Measurements from ENCODE around the gene AFP.

AFP gene

DNA sequence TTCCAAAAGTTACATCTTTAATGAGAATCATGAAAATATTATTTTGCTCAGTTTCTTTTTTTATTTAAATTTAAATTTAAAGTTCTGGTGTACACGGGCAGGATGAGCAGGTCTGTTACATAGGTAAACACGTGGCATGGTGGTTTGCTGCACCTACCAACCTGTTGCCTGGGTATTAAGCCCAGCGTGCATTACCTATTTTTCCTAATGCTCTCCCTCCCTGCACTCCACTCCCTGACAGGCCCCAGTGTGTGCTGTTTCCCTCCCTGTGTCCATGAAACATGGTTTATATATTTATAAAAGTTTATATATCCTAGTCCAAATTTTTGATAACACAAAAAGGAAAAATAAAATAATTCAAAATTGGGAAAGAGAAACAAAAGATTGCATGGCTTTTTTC is 4.0 kb downstream of the AFP start:
- H3K9ac ChIP-seq (ENCODE audit: low read depth, low read length) = no peak overlapping the region
- H3K36me3 ChIP-seq (ENCODE audit: insufficient read depth, low read length) = no peaks in the 10 kb centered on the region
- H3K4me1 ChIP-seq (ENCODE audit: insufficient read depth, low read length) = no peaks in the 10 kb centered on the region
- H3K9me3 ChIP-seq (ENCODE audit: insufficient read depth, low read depth, low read length) = no peaks in the 10 kb centered on the region
- no peak overlapping the region for H3K4me3 ChIP-seq (ENCODE audit: low read length)
- H3K27ac ChIP-seq (ENCODE audit: low read depth, low read length) = no peak overlapping the region
- no peaks in the 10 kb centered on the region for H3K27me3 ChIP-seq (ENCODE audit: insufficient read depth, low read length)
- 95% methylated on average over 3 of the region's 3 CpGs for WGBS

DNA sequence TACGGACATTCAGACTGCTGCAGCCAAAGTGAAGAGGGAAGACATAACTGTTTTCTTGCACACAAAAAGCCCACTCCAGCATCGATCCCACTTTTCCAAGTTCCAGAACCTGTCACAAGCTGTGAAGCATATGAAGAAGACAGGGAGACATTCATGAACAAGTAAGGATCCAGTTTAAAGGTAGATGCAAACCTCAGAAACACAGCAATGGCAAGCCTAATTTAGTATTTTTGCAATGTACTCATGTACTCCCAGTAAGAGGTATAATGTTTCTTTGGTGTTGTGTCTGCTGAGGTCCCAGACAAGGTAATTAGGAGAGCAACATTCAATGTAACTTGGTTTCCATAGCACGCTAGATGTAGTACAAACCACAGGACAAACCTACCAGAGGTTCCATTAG is 4.6 kb downstream of the AFP start:
- Histone ChIP-seq H3K27me3 (ENCODE audit: insufficient read depth, low read length) (no peaks in the 10 kb centered on the region), H3K9me3 (ENCODE audit: insufficient read depth, low read depth, low read length) (no peaks in the 10 kb centered on the region), H3K27ac (ENCODE audit: low read depth, low read length) (no peak overlapping the region), H3K36me3 (ENCODE audit: insufficient read depth, low read length) (no peaks in the 10 kb centered on the region), H3K9ac (ENCODE audit: low read depth, low read length) (no peak overlapping the region), H3K4me1 (ENCODE audit: insufficient read depth, low read length) (no peaks in the 10 kb centered on the region), H3K4me3 (ENCODE audit: low read length) (no peak overlapping the region)
- WGBS = 95% methylated on average over 3 of the region's 3 CpGs

DNA sequence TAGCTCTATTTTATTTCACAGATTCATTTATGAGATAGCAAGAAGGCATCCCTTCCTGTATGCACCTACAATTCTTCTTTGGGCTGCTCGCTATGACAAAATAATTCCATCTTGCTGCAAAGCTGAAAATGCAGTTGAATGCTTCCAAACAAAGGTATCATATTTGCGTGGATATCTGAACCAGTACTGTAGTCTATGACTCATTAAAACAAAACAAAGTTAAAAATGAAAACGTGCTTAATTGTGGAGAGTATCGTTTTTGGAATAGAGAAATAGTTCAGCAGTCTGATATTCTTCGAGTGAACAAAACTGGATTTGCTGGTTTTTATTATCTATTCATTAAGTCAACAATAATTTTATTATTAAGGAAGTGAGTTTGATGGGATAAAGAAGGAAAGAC is 6.3 kb downstream of the AFP start:
- Histone ChIP-seq H3K27me3 (ENCODE audit: insufficient read depth, low read length) (no peaks in the 10 kb centered on the region), H3K36me3 (ENCODE audit: insufficient read depth, low read length) (no peaks in the 10 kb centered on the region), H3K9ac (ENCODE audit: low read depth, low read length) (no peak overlapping the region), H3K27ac (ENCODE audit: low read depth, low read length) (no peak overlapping the region), H3K9me3 (ENCODE audit: insufficient read depth, low read depth, low read length) (no peaks in the 10 kb centered on the region), H3K4me3 (ENCODE audit: low read length) (no peak overlapping the region), H3K4me1 (ENCODE audit: insufficient read depth, low read length) (peaks cover 3% of the 10 kb centered on the region; the same call in 1 of the 2 replicates)
- WGBS = 90% methylated on average over 5 of the region's 5 CpGs

DNA sequence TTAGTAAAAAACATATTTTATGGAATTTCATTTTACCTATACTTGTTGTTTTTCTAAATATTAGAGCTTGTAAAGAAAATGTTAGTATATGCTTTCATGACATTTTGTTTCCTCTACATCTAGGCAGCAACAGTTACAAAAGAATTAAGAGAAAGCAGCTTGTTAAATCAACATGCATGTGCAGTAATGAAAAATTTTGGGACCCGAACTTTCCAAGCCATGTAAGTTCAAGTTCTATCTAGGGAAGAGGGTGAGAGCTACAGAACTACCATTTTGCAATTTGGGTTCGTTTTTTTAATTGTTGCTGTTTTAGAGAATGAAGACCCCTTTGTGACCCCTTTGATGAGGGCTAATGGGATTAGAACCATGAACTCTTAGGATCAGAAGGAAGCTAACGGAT is 7.2 kb downstream of the AFP start:
- H3K9me3 ChIP-seq (ENCODE audit: insufficient read depth, low read depth, low read length) = no peaks in the 10 kb centered on the region
- no peaks in the 10 kb centered on the region for H3K27me3 ChIP-seq (ENCODE audit: insufficient read depth, low read length)
- 87% methylated on average over 2 of the region's 3 CpGs for WGBS
- no peak overlapping the region for H3K27ac ChIP-seq (ENCODE audit: low read depth, low read length)
- H3K9ac ChIP-seq (ENCODE audit: low read depth, low read length) = no peak overlapping the region
- H3K4me1 ChIP-seq (ENCODE audit: insufficient read depth, low read length) = peaks cover 3% of the 10 kb centered on the region; the same call in 1 of the 2 replicates
- H3K36me3 ChIP-seq (ENCODE audit: insufficient read depth, low read length) = no peaks in the 10 kb centered on the region
- no peak overlapping the region for H3K4me3 ChIP-seq (ENCODE audit: low read length)

DNA sequence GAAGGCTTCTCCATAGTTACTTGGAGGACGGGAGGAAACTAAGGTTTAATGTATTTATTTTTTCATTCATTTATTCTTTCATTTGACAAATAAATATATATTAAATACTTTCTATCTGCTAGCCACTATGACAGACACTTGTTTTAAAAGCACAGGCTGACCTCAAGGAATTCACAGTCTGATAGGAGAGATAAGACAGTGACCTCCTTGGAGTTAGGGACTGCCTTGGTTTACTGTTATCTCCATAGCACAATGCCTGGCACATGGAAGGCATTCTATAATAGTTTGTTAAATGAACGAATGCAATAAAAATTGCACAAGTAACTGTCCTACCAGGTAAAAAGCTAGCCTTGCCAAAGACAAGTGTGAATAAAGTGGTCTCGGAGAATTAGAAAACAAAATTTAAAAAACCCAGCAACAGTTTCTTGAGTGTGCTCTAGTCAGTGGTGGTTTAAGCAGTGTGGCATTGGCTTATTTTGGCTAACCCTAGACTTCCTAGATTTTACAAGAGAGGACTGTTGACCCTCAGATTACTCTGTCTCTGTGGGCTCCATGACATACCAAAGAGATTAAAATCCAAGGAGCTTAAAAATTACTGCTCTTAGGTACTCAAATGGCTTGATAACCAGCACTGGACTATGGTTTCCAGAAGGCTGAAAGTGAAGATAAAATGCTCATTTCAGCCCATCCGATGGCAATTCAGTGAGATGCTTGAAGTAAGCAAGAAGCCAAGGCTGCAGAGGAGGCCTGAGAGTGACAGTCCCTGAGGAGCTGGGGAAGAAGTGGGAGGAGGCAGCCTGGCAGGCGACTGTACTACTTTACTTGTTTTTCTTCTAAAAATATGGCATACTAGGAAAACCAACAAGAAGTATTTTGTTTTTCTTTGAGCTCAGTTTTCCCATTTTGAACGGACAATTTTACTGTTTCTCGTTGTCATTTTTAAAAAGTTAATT is 9.6 kb downstream of the AFP start:
- WGBS = 87% methylated on average over 6 of the region's 7 CpGs
- no peak overlapping the region for H3K4me3 ChIP-seq (ENCODE audit: low read length)
- H3K9me3 ChIP-seq (ENCODE audit: insufficient read depth, low read depth, low read length) = no peaks in the 10 kb centered on the region
- peaks cover 24% of the 10 kb centered on the region for H3K4me1 ChIP-seq (ENCODE audit: insufficient read depth, low read length)
- H3K9ac ChIP-seq (ENCODE audit: low read depth, low read length) = no peak overlapping the region
- no peaks in the 10 kb centered on the region for H3K27me3 ChIP-seq (ENCODE audit: insufficient read depth, low read length)
- no peak overlapping the region for H3K27ac ChIP-seq (ENCODE audit: low read depth, low read length)
- H3K36me3 ChIP-seq (ENCODE audit: insufficient read depth, low read length) = no peaks in the 10 kb centered on the region

DNA sequence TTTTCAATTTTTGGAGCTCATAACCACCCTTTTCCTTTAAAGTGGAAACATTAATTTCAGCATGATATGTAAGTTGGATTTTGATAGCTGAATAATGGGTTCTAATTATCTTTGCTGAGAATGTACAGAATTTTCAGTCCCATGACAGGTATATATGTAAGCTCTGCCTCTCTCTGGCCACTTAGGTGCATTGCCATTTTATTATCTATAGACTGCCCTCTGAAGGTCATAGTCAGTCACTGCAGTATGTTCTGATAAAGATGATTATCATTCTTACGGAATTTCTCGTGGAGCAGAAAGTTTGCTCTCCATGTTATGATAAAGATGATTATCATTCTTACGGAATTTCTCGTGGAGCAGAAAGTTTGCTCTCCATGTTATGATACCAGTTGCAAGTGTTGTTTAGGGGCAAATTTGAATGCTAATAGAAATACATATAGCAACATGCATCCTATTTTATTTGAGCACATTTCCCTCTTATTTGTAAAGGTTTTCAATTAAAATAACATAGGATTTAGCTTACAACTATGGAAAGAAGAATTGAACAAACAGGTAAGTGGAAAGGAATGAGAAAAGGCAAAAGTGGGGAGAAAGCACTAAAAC is 10.4 kb downstream of the AFP start:
- H3K27ac ChIP-seq (ENCODE audit: low read depth, low read length) = no peak overlapping the region
- H3K9me3 ChIP-seq (ENCODE audit: insufficient read depth, low read depth, low read length) = no peaks in the 10 kb centered on the region
- H3K4me1 ChIP-seq (ENCODE audit: insufficient read depth, low read length) = peaks cover 32% of the 10 kb centered on the region
- H3K4me3 ChIP-seq (ENCODE audit: low read length) = no peak overlapping the region
- no peaks in the 10 kb centered on the region for H3K27me3 ChIP-seq (ENCODE audit: insufficient read depth, low read length)
- no peak overlapping the region for H3K9ac ChIP-seq (ENCODE audit: low read depth, low read length)
- WGBS = 64% methylated on average over 2 of the region's 4 CpGs
- H3K36me3 ChIP-seq (ENCODE audit: insufficient read depth, low read length) = no peaks in the 10 kb centered on the region

DNA sequence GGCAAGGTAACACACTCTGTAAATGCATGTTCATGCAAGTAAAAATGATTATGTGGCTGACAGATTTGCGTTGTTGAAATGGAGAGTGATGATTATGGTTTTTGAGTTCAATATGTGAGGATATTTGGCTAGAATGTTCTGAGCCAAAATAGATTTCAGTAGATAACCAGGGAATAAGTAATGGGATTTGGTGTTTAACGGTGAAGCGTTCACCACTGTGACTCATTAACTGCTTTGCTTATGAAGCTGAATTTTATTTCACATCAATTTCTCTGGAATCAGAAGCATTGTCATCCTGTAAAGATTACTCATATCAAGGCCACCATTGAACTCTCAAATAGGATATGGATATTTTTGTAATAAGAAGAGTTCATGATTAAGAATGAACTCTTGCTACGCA is 11.7 kb downstream of the AFP start:
- Histone ChIP-seq H3K4me1 (ENCODE audit: insufficient read depth, low read length) (peaks cover 44% of the 10 kb centered on the region), H3K4me3 (ENCODE audit: low read length) (no peak overlapping the region), H3K27me3 (ENCODE audit: insufficient read depth, low read length) (peaks cover 4% of the 10 kb centered on the region; the same call in 1 of the 2 replicates), H3K9ac (ENCODE audit: low read depth, low read length) (no peak overlapping the region), H3K27ac (ENCODE audit: low read depth, low read length) (no peak overlapping the region), H3K36me3 (ENCODE audit: insufficient read depth, low read length) (no peaks in the 10 kb centered on the region), H3K9me3 (ENCODE audit: insufficient read depth, low read depth, low read length) (no peaks in the 10 kb centered on the region)
- 95% methylated on average over 3 of the region's 4 CpGs for WGBS

DNA sequence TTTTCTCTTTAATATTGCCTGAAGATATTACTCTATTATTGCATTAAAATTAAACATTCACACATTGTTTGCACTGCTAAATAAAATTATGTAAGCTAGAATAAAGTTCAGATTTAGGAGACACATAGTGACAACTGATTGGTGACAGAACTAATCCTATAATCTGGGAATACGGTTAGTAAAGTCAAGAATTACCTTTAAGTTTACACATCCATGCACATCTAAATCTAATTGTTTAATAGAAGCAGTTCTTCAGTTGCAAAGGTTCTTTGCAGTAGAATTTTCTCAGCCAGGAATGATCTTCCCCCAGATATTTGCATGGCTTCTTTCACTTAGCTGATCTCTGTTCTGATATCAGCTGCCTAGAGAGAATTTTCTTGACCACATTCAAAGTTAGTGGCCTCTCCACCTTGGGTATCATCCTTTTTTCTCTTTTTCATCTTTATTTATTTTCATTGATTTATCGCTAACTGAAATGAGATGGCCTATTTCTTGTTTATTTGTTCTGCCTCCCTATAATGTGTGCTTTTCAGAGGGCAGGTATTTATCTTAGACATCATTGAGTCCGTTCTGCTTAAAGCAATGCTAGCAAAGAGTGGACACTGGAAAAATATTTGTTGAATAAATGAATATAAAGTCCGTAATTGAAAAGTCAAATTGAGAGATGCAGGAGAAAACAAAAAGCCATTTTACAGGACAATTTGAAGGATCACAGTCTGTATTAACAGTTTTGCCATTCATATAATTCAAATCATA is 12.6 kb downstream of the AFP start:
- H3K27ac ChIP-seq (ENCODE audit: low read depth, low read length) = no peak overlapping the region

DNA sequence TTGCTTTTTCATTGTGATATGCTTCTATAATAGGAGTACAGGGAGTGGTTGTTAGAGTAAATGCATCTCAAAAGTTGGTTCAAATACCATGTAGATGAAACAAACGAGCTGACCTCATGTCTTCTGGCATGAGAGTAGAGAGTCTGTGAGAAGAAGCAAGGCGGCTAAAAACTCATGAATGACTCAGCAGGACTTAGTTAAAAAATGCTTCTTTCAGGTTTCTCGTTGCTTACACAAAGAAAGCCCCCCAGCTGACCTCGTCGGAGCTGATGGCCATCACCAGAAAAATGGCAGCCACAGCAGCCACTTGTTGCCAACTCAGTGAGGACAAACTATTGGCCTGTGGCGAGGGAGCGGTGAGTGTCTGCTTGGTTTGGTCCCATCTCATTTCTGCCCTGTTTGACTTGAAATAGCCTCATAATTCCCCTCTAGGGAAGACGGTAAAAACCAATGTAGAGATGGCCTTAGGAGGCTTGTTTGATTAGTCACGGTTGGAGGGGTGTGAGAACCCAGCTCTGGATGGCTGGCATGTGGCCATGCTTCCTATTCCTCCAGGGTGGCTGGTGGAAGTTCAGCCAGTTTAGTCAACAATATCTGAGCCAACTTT is 14.5 kb downstream of the AFP start:
- no peaks in the 10 kb centered on the region for H3K9me3 ChIP-seq (ENCODE audit: insufficient read depth, low read depth, low read length)
- H3K4me3 ChIP-seq (ENCODE audit: low read length) = no peak overlapping the region
- H3K4me1 ChIP-seq (ENCODE audit: insufficient read depth, low read length) = peaks cover 69% of the 10 kb centered on the region
- H3K36me3 ChIP-seq (ENCODE audit: insufficient read depth, low read length) = no peaks in the 10 kb centered on the region
- H3K9ac ChIP-seq (ENCODE audit: low read depth, low read length) = peak overlapping the region; percentile 42; the same call in 1 of the 2 replicates
- peaks cover 4% of the 10 kb centered on the region; the same call in 1 of the 2 replicates for H3K27me3 ChIP-seq (ENCODE audit: insufficient read depth, low read length)
- whole genome bisulfite sequencing = 50% methylated on average over 9 of the region's 9 CpGs
- H3K27ac ChIP-seq (ENCODE audit: low read depth, low read length) = peak overlapping the region; percentile 76

More for the DNA sequence above, 12.6 kb downstream of the AFP start:
- Histone ChIP-seq H3K4me1 (ENCODE audit: insufficient read depth, low read length) (peaks cover 54% of the 10 kb centered on the region), H3K36me3 (ENCODE audit: insufficient read depth, low read length) (no peaks in the 10 kb centered on the region), H3K27me3 (ENCODE audit: insufficient read depth, low read length) (peaks cover 4% of the 10 kb centered on the region; the same call in 1 of the 2 replicates), H3K9ac (ENCODE audit: low read depth, low read length) (no peak overlapping the region), H3K4me3 (ENCODE audit: low read length) (no peak overlapping the region), H3K9me3 (ENCODE audit: insufficient read depth, low read depth, low read length) (no peaks in the 10 kb centered on the region)
- WGBS = 97% methylated on average over 4 of the region's 4 CpGs

DNA sequence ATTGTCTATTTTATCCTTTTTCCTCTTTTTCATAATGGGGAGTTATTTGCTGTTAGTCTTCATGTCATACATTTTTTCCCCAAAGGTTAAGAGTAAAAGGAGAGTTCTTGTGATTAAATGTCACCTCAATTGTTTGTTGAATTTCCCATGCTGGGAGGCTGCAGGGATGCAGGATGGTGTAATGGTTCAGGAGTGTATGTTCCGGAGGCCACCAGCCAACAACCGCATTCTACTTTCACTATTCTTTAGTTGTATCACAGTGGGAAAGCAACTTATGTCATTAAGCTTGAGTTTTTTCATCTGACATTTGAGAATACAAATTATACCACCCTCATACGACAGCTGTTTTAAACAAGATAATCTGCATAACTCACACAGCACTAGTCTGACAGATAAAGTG is 15.4 kb downstream of the AFP start:
- Histone ChIP-seq H3K27me3 (ENCODE audit: insufficient read depth, low read length) (peaks cover 4% of the 10 kb centered on the region; the same call in 1 of the 2 replicates), H3K9me3 (ENCODE audit: insufficient read depth, low read depth, low read length) (no peaks in the 10 kb centered on the region), H3K4me1 (ENCODE audit: insufficient read depth, low read length) (peaks cover 69% of the 10 kb centered on the region), H3K27ac (ENCODE audit: low read depth, low read length) (peak overlapping the region; percentile 94; the same call in 1 of the 2 replicates), H3K4me3 (ENCODE audit: low read length) (no peak overlapping the region), H3K36me3 (ENCODE audit: insufficient read depth, low read length) (no peaks in the 10 kb centered on the region), H3K9ac (ENCODE audit: low read depth, low read length) (no peak overlapping the region)
- WGBS = 18% methylated on average over 1 of the region's 3 CpGs
